WTC11 (cell line): ENCODE measurements around the gene COL13A1. TPM values are rescaled to one million over a fixed set of nuclear protein-coding genes. Genes with fewer than 3 reads are reported as not detected.

ENCODE experiments used
- ATAC-seq: fragments of 200-7000 bp; cut with Tn5 transposase; 2 replicates; pipeline ENCODE4 v1.10.0; 2021; ENCODE audit warnings: mild to moderate bottlenecking, moderate library complexity
- CTCF ChIA-PET: fragments of 300-600 bp; sonication (Branson Sonifier 250); formaldehyde crosslinking; loops from one replicate; lab custom pipeline; 2021; ENCODE audit warnings: antibody characterized with exemption; lab: Charles Lee
- POLR2A ChIA-PET: fragments of 350-600 bp; sonication (Branson Sonifier 250); formaldehyde crosslinking; loops from one replicate; lab custom pipeline; 2021; ENCODE audit warnings: antibody characterized with exemption; lab: Charles Lee
- DNase-seq: peaks from one replicate; pipeline ENCODE4 v3.0.0; 2021; ENCODE audit warnings: low spot score
- H3K27ac Mint-ChIP-seq: 2 replicates; pipeline ENCODE4 v1.8.0; 2021; ENCODE audit warnings: mixed read lengths
- H3K27me3 Mint-ChIP-seq: 2 replicates; pipeline ENCODE4 v1.8.0; 2021; ENCODE audit warnings: low read depth, mild to moderate bottlenecking, moderate library complexity, mixed read lengths
- H3K36me3 Mint-ChIP-seq: 2 replicates; pipeline ENCODE4 v1.8.0; 2021; ENCODE audit warnings: mixed read lengths
- H3K4me1 Mint-ChIP-seq: 2 replicates; pipeline ENCODE4 v1.8.0; 2022; ENCODE audit warnings: mixed read lengths
- H3K4me3 Mint-ChIP-seq: 2 replicates; pipeline ENCODE4 v1.8.0; 2021; ENCODE audit warnings: mild to moderate bottlenecking, moderate library complexity, mixed read lengths
- H3K9me3 Mint-ChIP-seq: 2 replicates; pipeline ENCODE4 v1.8.0; 2021; ENCODE audit warnings: mixed read lengths
- CREB1 ChIP-seq: sonication (generic); formaldehyde crosslinking; IDR thresholded peaks from 2 replicates; pipeline ENCODE4 v1.8.0; 2023; ENCODE audit warnings: mild to moderate bottlenecking, missing genetic modification reagents
- ELF4 ChIP-seq: sonication (generic); formaldehyde crosslinking; IDR thresholded peaks from 2 replicates; pipeline ENCODE4 v1.8.1; 2022; ENCODE audit warnings: low read depth, mild to moderate bottlenecking, moderate library complexity, missing genetic modification reagents
- ETV6 ChIP-seq: sonication (generic); formaldehyde crosslinking; IDR thresholded peaks from 2 replicates; pipeline ENCODE4 v1.8.1; 2022; ENCODE audit warnings: mild to moderate bottlenecking, missing genetic modification reagents
- FOXJ3 ChIP-seq: sonication (generic); formaldehyde crosslinking; IDR thresholded peaks from 2 replicates; pipeline ENCODE4 v1.9.0; 2021; ENCODE audit warnings: missing genetic modification reagents, mild to moderate bottlenecking, borderline replicate concordance
- IRF2 ChIP-seq: sonication (generic); formaldehyde crosslinking; IDR thresholded peaks from 2 replicates; pipeline ENCODE4 v1.8.0; 2022; ENCODE audit warnings: low read depth, missing genetic modification reagents, borderline replicate concordance
- KAT7 ChIP-seq: sonication (generic); formaldehyde crosslinking; IDR thresholded peaks from 2 replicates; pipeline ENCODE4 v1.8.1; 2023; ENCODE audit warnings: missing genetic modification reagents, mild to moderate bottlenecking, borderline replicate concordance
- NR1H2 ChIP-seq: sonication (generic); formaldehyde crosslinking; IDR thresholded peaks from 2 replicates; pipeline ENCODE4 v1.9.0; 2021; ENCODE audit warnings: mild to moderate bottlenecking, moderate library complexity, missing genetic modification reagents
- RELA ChIP-seq: sonication (generic); formaldehyde crosslinking; IDR thresholded peaks from 2 replicates; pipeline ENCODE4 v1.8.1; 2022; ENCODE audit warnings: missing genetic modification reagents, mild to moderate bottlenecking, borderline replicate concordance
- SMAD3 ChIP-seq: sonication (generic); formaldehyde crosslinking; IDR thresholded peaks from 2 replicates; pipeline ENCODE4 v1.8.0; 2022; ENCODE audit warnings: missing genetic modification reagents, mild to moderate bottlenecking, borderline replicate concordance
- SOX15 ChIP-seq: fragments of 250-450 bp; sonication (Bioruptor Pico); IDR thresholded peaks from 2 replicates; pipeline ENCODE4 v1.9.0; 2021; ENCODE audit warnings: mild to moderate bottlenecking
- ZNF121 ChIP-seq: sonication (generic); formaldehyde crosslinking; IDR thresholded peaks from 2 replicates; pipeline ENCODE4 v1.8.0; 2023; ENCODE audit warnings: missing genetic modification reagents
- ZNF138 ChIP-seq: sonication (generic); formaldehyde crosslinking; conservative IDR thresholded peaks from 2 replicates; pipeline ENCODE4 v1.8.1; 2022; ENCODE audit warnings: mild to moderate bottlenecking, moderate library complexity, missing genetic modification reagents
- ZNF219 ChIP-seq: sonication (generic); formaldehyde crosslinking; IDR thresholded peaks from 2 replicates; pipeline ENCODE4 v1.8.0; 2023; ENCODE audit warnings: missing genetic modification reagents, mild to moderate bottlenecking, borderline replicate concordance
- ZNF232 ChIP-seq: sonication (generic); formaldehyde crosslinking; IDR thresholded peaks from 2 replicates; pipeline ENCODE4 v1.8.0; 2022; ENCODE audit warnings: mild to moderate bottlenecking, missing genetic modification reagents
- total RNA-seq: library from RNA; stranded (reverse); gene quantifications from 3 replicates; pipeline ENCODE4 v1.2.3, GENCODE V29; 2021
- TF ChIP-seq, protein P1 (sequence below): sonication (generic); formaldehyde crosslinking; IDR thresholded peaks from 2 replicates; pipeline ENCODE4 v1.8.1; 2022; ENCODE audit warnings: low read depth, mild to moderate bottlenecking, moderate library complexity, missing genetic modification reagents, borderline replicate concordance
- TF ChIP-seq, protein P2 (sequence below): sonication (generic); formaldehyde crosslinking; IDR thresholded peaks from 2 replicates; pipeline ENCODE4 v1.8.1; 2022; ENCODE audit warnings: missing genetic modification reagents, borderline replicate concordance
- TF ChIP-seq, protein P3 (sequence below): sonication (generic); formaldehyde crosslinking; IDR thresholded peaks from 2 replicates; pipeline ENCODE4 v1.8.0; 2023; ENCODE audit warnings: mild to moderate bottlenecking, missing genetic modification reagents
- TF ChIP-seq, protein P4 (sequence below): fragments of 250-450 bp; sonication (Bioruptor Pico); IDR thresholded peaks from 2 replicates; pipeline ENCODE4 v1.8.0; 2021; ENCODE audit warnings: mild to moderate bottlenecking
- TF ChIP-seq, protein P5 (sequence below): sonication (generic); formaldehyde crosslinking; IDR thresholded peaks from 2 replicates; pipeline ENCODE4 v1.8.0; 2023; ENCODE audit warnings: missing genetic modification reagents
- TF ChIP-seq, protein P6 (sequence below): sonication (generic); formaldehyde crosslinking; IDR thresholded peaks from 2 replicates; pipeline ENCODE4 v1.8.1; 2023; ENCODE audit warnings: mild to moderate bottlenecking, missing genetic modification reagents, moderate library complexity
- TF ChIP-seq, protein P7 (sequence below): sonication (generic); formaldehyde crosslinking; IDR thresholded peaks from 2 replicates; pipeline ENCODE4 v1.8.1; 2023; ENCODE audit warnings: mild to moderate bottlenecking, moderate library complexity, missing genetic modification reagents

Gene COL13A1
- total RNA-seq, 1 experiment from 2014 or later: 7.1 TPM

DNA sequence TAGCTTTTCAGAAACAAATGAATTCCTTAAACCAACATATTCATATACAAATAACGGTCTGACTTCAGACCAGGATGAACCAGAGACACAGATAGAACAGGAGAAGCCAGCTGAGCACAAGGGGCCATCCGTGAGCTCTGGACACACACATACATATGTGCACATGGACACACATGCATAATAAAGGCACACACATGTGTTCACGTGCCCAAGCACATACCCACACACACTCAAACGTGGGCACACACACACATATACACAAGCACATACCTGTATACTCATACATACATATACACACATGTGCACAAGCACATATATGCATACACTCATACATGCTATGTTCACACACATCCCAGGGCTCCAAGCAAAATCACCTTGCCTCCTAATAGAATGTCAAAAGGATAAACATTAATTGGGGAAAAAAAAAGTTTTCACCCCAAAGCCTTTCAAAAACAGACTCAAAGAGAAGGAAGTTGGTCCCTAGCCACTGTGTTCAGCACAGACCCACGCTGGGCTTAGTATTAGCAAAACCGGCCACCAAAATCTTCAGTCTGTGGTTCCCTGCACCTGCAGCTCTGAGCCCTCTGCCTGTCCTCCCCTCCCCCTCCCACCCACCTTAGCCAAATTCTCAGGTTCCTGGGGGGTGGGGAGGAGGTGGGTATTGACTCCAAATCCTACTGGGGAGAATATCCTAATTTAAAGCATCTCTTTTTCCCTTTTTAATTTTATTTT, 150.5 kb downstream of the COL13A1 start:
- Mint-ChIP-seq H3K27ac (no peak overlapping the region), H3K36me3 (no peaks in the 10 kb centered on the region), H3K27me3 (peaks cover 6% of the 10 kb centered on the region), H3K4me1 (peaks cover 21% of the 10 kb centered on the region), H3K9me3 (no peaks in the 10 kb centered on the region), H3K4me3 (no peak overlapping the region)
- peak; percentile 46 for ATAC-seq
- POLR2A ChIA-PET: no interaction called here
- DNase-seq: peak; percentile 1
- CTCF ChIA-PET: interaction anchor here (0.6 to 4.1 kb wide), 8 partner anchors 38 to 308 kb away, joined by 3 to 18 read pairs (median 4); partner anchors contain the start of gene TYSND1
- no peak for TF ChIP-seq ZNF232 (CRISPR knock-in tag)
- no peak for TF ChIP-seq ZNF121 (CRISPR knock-in tag)
- TF ChIP-seq, protein P1, sequence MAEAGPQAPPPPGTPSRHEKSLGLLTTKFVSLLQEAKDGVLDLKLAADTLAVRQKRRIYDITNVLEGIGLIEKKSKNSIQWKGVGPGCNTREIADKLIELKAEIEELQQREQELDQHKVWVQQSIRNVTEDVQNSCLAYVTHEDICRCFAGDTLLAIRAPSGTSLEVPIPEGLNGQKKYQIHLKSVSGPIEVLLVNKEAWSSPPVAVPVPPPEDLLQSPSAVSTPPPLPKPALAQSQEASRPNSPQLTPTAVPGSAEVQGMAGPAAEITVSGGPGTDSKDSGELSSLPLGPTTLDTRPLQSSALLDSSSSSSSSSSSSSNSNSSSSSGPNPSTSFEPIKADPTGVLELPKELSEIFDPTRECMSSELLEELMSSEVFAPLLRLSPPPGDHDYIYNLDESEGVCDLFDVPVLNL (CRISPR knock-in tag): no peak
- TF ChIP-seq ZNF219 (CRISPR knock-in tag): no peak
- TF ChIP-seq RELA (CRISPR knock-in tag): no peak
- TF ChIP-seq, protein P2, sequence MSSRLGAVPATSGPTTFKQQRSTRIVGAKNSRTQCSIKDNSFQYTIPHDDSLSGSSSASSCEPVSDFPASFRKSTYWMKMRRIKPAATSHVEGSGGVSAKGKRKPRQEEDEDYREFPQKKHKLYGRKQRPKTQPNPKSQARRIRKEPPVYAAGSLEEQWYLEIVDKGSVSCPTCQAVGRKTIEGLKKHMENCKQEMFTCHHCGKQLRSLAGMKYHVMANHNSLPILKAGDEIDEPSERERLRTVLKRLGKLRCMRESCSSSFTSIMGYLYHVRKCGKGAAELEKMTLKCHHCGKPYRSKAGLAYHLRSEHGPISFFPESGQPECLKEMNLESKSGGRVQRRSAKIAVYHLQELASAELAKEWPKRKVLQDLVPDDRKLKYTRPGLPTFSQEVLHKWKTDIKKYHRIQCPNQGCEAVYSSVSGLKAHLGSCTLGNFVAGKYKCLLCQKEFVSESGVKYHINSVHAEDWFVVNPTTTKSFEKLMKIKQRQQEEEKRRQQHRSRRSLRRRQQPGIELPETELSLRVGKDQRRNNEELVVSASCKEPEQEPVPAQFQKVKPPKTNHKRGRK (CRISPR knock-in tag): no peak
- no peak for TF ChIP-seq CREB1 (CRISPR knock-in tag)
- no peak for TF ChIP-seq IRF2 (CRISPR knock-in tag)
- TF ChIP-seq FOXJ3 (CRISPR knock-in tag): no peak
- TF ChIP-seq, protein P3, sequence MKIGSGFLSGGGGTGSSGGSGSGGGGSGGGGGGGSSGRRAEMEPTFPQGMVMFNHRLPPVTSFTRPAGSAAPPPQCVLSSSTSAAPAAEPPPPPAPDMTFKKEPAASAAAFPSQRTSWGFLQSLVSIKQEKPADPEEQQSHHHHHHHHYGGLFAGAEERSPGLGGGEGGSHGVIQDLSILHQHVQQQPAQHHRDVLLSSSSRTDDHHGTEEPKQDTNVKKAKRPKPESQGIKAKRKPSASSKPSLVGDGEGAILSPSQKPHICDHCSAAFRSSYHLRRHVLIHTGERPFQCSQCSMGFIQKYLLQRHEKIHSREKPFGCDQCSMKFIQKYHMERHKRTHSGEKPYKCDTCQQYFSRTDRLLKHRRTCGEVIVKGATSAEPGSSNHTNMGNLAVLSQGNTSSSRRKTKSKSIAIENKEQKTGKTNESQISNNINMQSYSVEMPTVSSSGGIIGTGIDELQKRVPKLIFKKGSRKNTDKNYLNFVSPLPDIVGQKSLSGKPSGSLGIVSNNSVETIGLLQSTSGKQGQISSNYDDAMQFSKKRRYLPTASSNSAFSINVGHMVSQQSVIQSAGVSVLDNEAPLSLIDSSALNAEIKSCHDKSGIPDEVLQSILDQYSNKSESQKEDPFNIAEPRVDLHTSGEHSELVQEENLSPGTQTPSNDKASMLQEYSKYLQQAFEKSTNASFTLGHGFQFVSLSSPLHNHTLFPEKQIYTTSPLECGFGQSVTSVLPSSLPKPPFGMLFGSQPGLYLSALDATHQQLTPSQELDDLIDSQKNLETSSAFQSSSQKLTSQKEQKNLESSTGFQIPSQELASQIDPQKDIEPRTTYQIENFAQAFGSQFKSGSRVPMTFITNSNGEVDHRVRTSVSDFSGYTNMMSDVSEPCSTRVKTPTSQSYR: no peak
- TF ChIP-seq, protein P4, sequence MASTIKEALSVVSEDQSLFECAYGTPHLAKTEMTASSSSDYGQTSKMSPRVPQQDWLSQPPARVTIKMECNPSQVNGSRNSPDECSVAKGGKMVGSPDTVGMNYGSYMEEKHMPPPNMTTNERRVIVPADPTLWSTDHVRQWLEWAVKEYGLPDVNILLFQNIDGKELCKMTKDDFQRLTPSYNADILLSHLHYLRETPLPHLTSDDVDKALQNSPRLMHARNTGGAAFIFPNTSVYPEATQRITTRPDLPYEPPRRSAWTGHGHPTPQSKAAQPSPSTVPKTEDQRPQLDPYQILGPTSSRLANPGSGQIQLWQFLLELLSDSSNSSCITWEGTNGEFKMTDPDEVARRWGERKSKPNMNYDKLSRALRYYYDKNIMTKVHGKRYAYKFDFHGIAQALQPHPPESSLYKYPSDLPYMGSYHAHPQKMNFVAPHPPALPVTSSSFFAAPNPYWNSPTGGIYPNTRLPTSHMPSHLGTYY: no peak
- TF ChIP-seq, protein P5, sequence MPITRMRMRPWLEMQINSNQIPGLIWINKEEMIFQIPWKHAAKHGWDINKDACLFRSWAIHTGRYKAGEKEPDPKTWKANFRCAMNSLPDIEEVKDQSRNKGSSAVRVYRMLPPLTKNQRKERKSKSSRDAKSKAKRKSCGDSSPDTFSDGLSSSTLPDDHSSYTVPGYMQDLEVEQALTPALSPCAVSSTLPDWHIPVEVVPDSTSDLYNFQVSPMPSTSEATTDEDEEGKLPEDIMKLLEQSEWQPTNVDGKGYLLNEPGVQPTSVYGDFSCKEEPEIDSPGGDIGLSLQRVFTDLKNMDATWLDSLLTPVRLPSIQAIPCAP (CRISPR knock-in tag): no peak
- no peak for TF ChIP-seq SOX15 (CRISPR knock-in tag)
- no peak for TF ChIP-seq NR1H2 (CRISPR knock-in tag)
- TF ChIP-seq, protein P6, sequence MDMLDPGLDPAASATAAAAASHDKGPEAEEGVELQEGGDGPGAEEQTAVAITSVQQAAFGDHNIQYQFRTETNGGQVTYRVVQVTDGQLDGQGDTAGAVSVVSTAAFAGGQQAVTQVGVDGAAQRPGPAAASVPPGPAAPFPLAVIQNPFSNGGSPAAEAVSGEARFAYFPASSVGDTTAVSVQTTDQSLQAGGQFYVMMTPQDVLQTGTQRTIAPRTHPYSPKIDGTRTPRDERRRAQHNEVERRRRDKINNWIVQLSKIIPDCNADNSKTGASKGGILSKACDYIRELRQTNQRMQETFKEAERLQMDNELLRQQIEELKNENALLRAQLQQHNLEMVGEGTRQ: no peak

DNA sequence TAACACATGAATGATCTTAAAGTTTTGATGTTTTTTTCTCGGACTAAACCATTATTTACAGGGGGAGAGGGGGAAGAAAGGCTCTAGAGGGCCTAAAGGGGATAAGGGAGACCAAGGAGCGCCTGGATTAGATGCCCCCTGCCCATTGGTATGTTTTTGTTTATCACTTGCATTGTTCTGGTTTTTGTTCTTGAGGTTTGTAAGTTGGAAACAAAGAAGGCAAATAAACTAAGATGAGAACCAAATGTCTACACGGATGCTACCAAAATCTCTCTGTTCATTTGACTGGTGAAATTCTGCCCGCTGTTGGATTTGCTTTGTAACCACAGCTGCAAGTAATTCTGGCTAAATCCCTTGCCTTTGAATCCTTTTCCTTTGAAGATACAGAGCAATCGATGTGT, 151.1 kb downstream of the COL13A1 start:
- ChIA-PET POLR2A (no interaction called here), CTCF (interaction anchor here (0.6 to 4.1 kb wide), 7 partner anchors 38 to 308 kb away, joined by 3 to 18 read pairs (median 5); partner anchors contain the start of gene TYSND1)
- no peak overlapping the region for H3K4me3 Mint-ChIP-seq
- H3K27ac Mint-ChIP-seq: no peak overlapping the region
- H3K36me3 Mint-ChIP-seq: no peaks in the 10 kb centered on the region
- peaks cover 6% of the 10 kb centered on the region for H3K27me3 Mint-ChIP-seq
- ATAC-seq (peak; percentile 72), DNase-seq (no peak)
- H3K4me1 Mint-ChIP-seq: peaks cover 21% of the 10 kb centered on the region
- H3K9me3 Mint-ChIP-seq: no peaks in the 10 kb centered on the region
- TF ChIP-seq KAT7 (CRISPR knock-in tag): no peak
- TF ChIP-seq, protein P3: no peak
- no peak for TF ChIP-seq SMAD3 (CRISPR knock-in tag)
- no peak for TF ChIP-seq ELF4 (CRISPR knock-in tag)
- TF ChIP-seq, protein P7, sequence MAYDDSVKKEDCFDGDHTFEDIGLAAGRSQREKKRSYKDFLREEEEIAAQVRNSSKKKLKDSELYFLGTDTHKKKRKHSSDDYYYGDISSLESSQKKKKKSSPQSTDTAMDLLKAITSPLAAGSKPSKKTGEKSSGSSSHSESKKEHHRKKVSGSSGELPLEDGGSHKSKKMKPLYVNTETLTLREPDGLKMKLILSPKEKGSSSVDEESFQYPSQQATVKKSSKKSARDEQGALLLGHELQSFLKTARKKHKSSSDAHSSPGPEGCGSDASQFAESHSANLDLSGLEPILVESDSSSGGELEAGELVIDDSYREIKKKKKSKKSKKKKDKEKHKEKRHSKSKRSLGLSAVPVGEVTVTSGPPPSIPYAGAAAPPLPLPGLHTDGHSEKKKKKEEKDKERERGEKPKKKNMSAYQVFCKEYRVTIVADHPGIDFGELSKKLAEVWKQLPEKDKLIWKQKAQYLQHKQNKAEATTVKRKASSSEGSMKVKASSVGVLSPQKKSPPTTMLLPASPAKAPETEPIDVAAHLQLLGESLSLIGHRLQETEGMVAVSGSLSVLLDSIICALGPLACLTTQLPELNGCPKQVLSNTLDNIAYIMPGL (CRISPR knock-in tag): no peak
- TF ChIP-seq ZNF138 (CRISPR knock-in tag): no peak
- TF ChIP-seq ETV6 (CRISPR knock-in tag): no peak
